ENCODE measurements around the gene FCSK. TPM values are rescaled to one million over a fixed set of nuclear protein-coding genes. Genes with fewer than 3 reads are reported as not detected.
A peak's percentile ranks its signal among the peaks of the same experiment; 100 is the strongest.

FCSK gene
- total and polyA plus RNA-seq, 2 of the 13 experiments (the other 11 are each of a cell fraction or from before 2014, with no cell fraction given): 9.1 to 19.2 TPM

- TF ChIP-seq ZNF468 (CRISPR knock-in tag; IDR thresholded peaks at IDR 0.05) (no peak), ZNF615 (CRISPR knock-in tag; IDR thresholded peaks at IDR 0.05; ENCODE audit: borderline replicate concordance) (no peak), DDIT3 (CRISPR knock-in tag; IDR thresholded peaks at IDR 0.05) (no peak), THAP8 (CRISPR knock-in tag; IDR thresholded peaks at IDR 0.05; ENCODE audit: borderline replicate concordance) (no peak), ARID4A (CRISPR knock-in tag; IDR thresholded peaks at IDR 0.05; ENCODE audit: borderline replicate concordance) (peak; percentile 52; the same call in 1 of the 2 replicates), ZNF619 (CRISPR knock-in tag; IDR thresholded peaks at IDR 0.05) (no peak), HOXA3 (CRISPR knock-in tag; IDR thresholded peaks at IDR 0.05) (no peak), MED13 (CRISPR knock-in tag; IDR thresholded peaks at IDR 0.05) (no peak; the same call in 1 of the 2 replicates), MIER2 (CRISPR knock-in tag; IDR thresholded peaks at IDR 0.05) (no peak), TCF7L2 (IDR thresholded peaks at IDR 0.05; ENCODE audit: low read depth, low read length) (no peak), ATF6 (CRISPR knock-in tag; conservative IDR thresholded peaks at IDR 0.05) (no peak), ZNF580 (CRISPR knock-in tag; IDR thresholded peaks at IDR 0.05; ENCODE audit: borderline replicate concordance, low read depth) (no peak), ZHX2 (IDR thresholded peaks at IDR 0.05; ENCODE audit: low read depth) (no peak), ZHX2 (CRISPR knock-in tag; IDR thresholded peaks at IDR 0.05; ENCODE audit: borderline replicate concordance) (no peak), ZNF556 (CRISPR knock-in tag; IDR thresholded peaks at IDR 0.05; ENCODE audit: borderline replicate concordance) (no peak)
Observed at GRCh38 chr16:70416748-70417616, 37.4 kb upstream of the FCSK start (continued).

Measured in HepG2 (cell line).